H9 (cell line): ENCODE measurements around the gene CFAP45. TPM values are rescaled to one million over a fixed set of nuclear protein-coding genes. Genes with fewer than 3 reads are reported as not detected.

Source experiments
- DNase-seq: peaks from one replicate; pipeline ENCODE4 v3.0.0-alpha.2; 2017
- H2AFZ ChIP-seq: one replicate; pipeline ENCODE4 v1.6.1; 2013; ENCODE audit warnings: mild to moderate bottlenecking, low read length, control low read depth, moderate library complexity
- H2AK5ac ChIP-seq: 2 replicates; pipeline ENCODE4 v1.6.1; 2013; ENCODE audit warnings: low read length, control low read depth, mixed read lengths; ENCODE audit not compliant: insufficient read length
- H2BK120ac ChIP-seq: one replicate; pipeline ENCODE4 v1.6.1; 2013; ENCODE audit warnings: low read depth, mild to moderate bottlenecking, low read length, control low read depth, inconsistent platforms; ENCODE audit not compliant: poor library complexity, severe bottlenecking
- H2BK12ac ChIP-seq: 2 replicates; pipeline ENCODE4 v1.6.1; 2013; ENCODE audit warnings: low read length, control low read depth, mixed read lengths, low read depth; ENCODE audit not compliant: insufficient read length
- H2BK15ac ChIP-seq: 2 replicates; pipeline ENCODE4 v1.6.1; 2013; ENCODE audit warnings: low read depth, low read length, control low read depth
- H2BK20ac ChIP-seq: one replicate; pipeline ENCODE4 v1.6.1; 2013; ENCODE audit warnings: low read depth, mild to moderate bottlenecking, low read length, control low read depth, inconsistent platforms; ENCODE audit not compliant: poor library complexity, severe bottlenecking
- H2BK5ac ChIP-seq: 2 replicates; pipeline ENCODE4 v1.6.1; 2013; ENCODE audit warnings: low read length, control low read depth, mixed read lengths; ENCODE audit not compliant: insufficient read length
- H3K14ac ChIP-seq: 2 replicates; pipeline ENCODE4 v1.6.1; 2013; ENCODE audit warnings: low read length, control low read depth; ENCODE audit not compliant: insufficient read depth
- H3K18ac ChIP-seq: 2 replicates; pipeline ENCODE4 v1.6.1; 2013; ENCODE audit warnings: low read depth, mild to moderate bottlenecking, mixed read lengths, low read length, control low read depth; ENCODE audit not compliant: insufficient read length
- H3K23ac ChIP-seq: 2 replicates; pipeline ENCODE4 v1.6.1; 2013; ENCODE audit warnings: low read length, control low read depth, mixed read lengths, low read depth; ENCODE audit not compliant: insufficient read length
- H3K23me2 ChIP-seq: 2 replicates; pipeline ENCODE4 v1.6.1; 2013; ENCODE audit warnings: low read depth, mild to moderate bottlenecking, mixed read lengths, low read length, control low read depth; ENCODE audit not compliant: insufficient read length, poor library complexity, severe bottlenecking
- H3K27ac ChIP-seq: 2 replicates; pipeline ENCODE4 v1.5.1; 2013; ENCODE audit warnings: low read length, control low read depth, mixed read lengths, low read depth; ENCODE audit not compliant: insufficient read length
- H3K27me3 ChIP-seq: 2 replicates; pipeline ENCODE4 v1.6.1; 2013; ENCODE audit warnings: low read length, control low read depth, inconsistent platforms; ENCODE audit not compliant: insufficient read depth
- H3K4ac ChIP-seq: 2 replicates; pipeline ENCODE4 v1.6.1; 2013; ENCODE audit warnings: low read depth, mild to moderate bottlenecking, control low read depth, inconsistent platforms, low read length, moderate library complexity
- H3K4me1 ChIP-seq: 2 replicates; pipeline ENCODE4 v1.6.1; 2013; ENCODE audit warnings: low read length, control low read depth, inconsistent platforms; ENCODE audit not compliant: insufficient read depth
- H3K4me2 ChIP-seq: 2 replicates; pipeline ENCODE4 v1.6.1; 2013; ENCODE audit warnings: low read length, control low read depth, mixed read lengths; ENCODE audit not compliant: insufficient read length, insufficient read depth
- H3K56ac ChIP-seq: 2 replicates; pipeline ENCODE4 v1.6.1; 2013; ENCODE audit warnings: low read depth, mild to moderate bottlenecking, mixed read lengths, low read length, control low read depth; ENCODE audit not compliant: insufficient read length
- H3K79me1 ChIP-seq: 2 replicates; pipeline ENCODE4 v1.6.1; 2013; ENCODE audit warnings: low read depth, mild to moderate bottlenecking, moderate library complexity, low read length, control low read depth, inconsistent platforms; ENCODE audit not compliant: insufficient read depth, poor library complexity, severe bottlenecking
- H3K79me2 ChIP-seq: 2 replicates; pipeline ENCODE4 v1.6.1; 2013; ENCODE audit warnings: low read length, control low read depth, inconsistent platforms; ENCODE audit not compliant: insufficient read depth
- H3K9ac ChIP-seq: 2 replicates; pipeline ENCODE4 v1.6.1; 2013; ENCODE audit warnings: low read length, control low read depth, mixed read lengths; ENCODE audit not compliant: insufficient read length; ENCODE audit errors: extremely low read depth
- H3K9me3 ChIP-seq: one replicate; pipeline ENCODE4 v1.6.1; 2013; ENCODE audit warnings: low read depth, low read length, inconsistent platforms; ENCODE audit not compliant: control insufficient read depth
- H3T11ph ChIP-seq: one replicate; pipeline ENCODE4 v1.6.1; 2013; ENCODE audit warnings: mild to moderate bottlenecking, low read length, control low read depth, inconsistent platforms
- H4K20me1 ChIP-seq: one replicate; pipeline ENCODE4 v1.6.1; 2013; ENCODE audit not compliant: control insufficient read depth, insufficient read length, insufficient read depth
- H4K5ac ChIP-seq: 2 replicates; pipeline ENCODE4 v1.6.1; 2013; ENCODE audit warnings: low read depth, mild to moderate bottlenecking, mixed read lengths, low read length, control low read depth; ENCODE audit not compliant: insufficient read length
- H4K8ac ChIP-seq: replicated peaks from 2 replicates; pipeline ENCODE4 v1.6.1; 2013; ENCODE audit warnings: low read length, control low read depth, mixed read lengths, low read depth; ENCODE audit not compliant: insufficient read length
- H4K91ac ChIP-seq: 2 replicates; pipeline ENCODE4 v1.6.1; 2013; ENCODE audit warnings: low read depth, mild to moderate bottlenecking, moderate library complexity, mixed read lengths, low read length, control low read depth; ENCODE audit not compliant: insufficient read length
- H3K27ac Mint-ChIP-seq, 3 experiments: 2 replicates in 2 of 3; 3 replicates in 1 of 3; pipeline ENCODE4 v1.8.0; 2020 to 2021; ENCODE audit warnings: mixed read lengths in 3 of 3, mild to moderate bottlenecking in 1 of 3, moderate library complexity in 1 of 3
- H3K27me3 Mint-ChIP-seq: 2 replicates; pipeline ENCODE4 v1.8.0; 2021; ENCODE audit warnings: low read depth, mild to moderate bottlenecking, moderate library complexity, mixed read lengths
- H3K36me3 Mint-ChIP-seq, 3 experiments: 2 replicates in 2 of 3; 3 replicates in 1 of 3; pipeline ENCODE4 v1.8.0; 2020 to 2021; ENCODE audit warnings: low read depth in 3 of 3, mixed read lengths in 3 of 3; ENCODE audit not compliant: insufficient read depth in 1 of 3
- H3K4me1 Mint-ChIP-seq, 2 experiments: 2 replicates each; pipeline ENCODE4 v1.8.0; 2020; ENCODE audit warnings: mixed read lengths in 2 of 2
- H3K4me3 Mint-ChIP-seq, 2 experiments: 2 replicates in 1 of 2; 3 replicates in 1 of 2; pipeline ENCODE4 v1.8.0; 2020 to 2021; ENCODE audit warnings: mild to moderate bottlenecking in 2 of 2, mixed read lengths in 2 of 2, moderate library complexity in 1 of 2
- H3K9me3 Mint-ChIP-seq, 2 experiments: 2 replicates in 1 of 2; 3 replicates in 1 of 2; pipeline ENCODE4 v1.8.0; 2020; ENCODE audit warnings: mild to moderate bottlenecking in 2 of 2, mixed read lengths in 2 of 2, moderate library complexity in 1 of 2
- WGBS: extraction: QIAGEN DNeasy Blood & Tissue Kit; methylation state at CpG from one replicate; pipeline ENCODE4 v1.1.7; 2013; ENCODE audit warnings: missing lambda C conversion rate, low lambda C conversion rate, mixed read lengths; ENCODE audit not compliant: insufficient read length; ENCODE audit errors: extremely low coverage; 5-methylcytosine and 5-hydroxymethylcytosine counted together
- total RNA-seq: library from RNA; stranded (reverse); gene quantifications from 2 replicates; pipeline ENCODE4 v1.2.1, GENCODE V29; 2021
- TF ChIP-seq, protein P1 (sequence below): fragments of 200-600 bp; sonication (generic); conservative IDR thresholded peaks from 3 replicates; pipeline ENCODE4 v1.8.0; 2021; ENCODE audit warnings: antibody characterized with exemption, mild to moderate bottlenecking

CFAP45 gene
- total RNA-seq, 1 experiment from 2014 or later: 0.85 TPM

DNA sequence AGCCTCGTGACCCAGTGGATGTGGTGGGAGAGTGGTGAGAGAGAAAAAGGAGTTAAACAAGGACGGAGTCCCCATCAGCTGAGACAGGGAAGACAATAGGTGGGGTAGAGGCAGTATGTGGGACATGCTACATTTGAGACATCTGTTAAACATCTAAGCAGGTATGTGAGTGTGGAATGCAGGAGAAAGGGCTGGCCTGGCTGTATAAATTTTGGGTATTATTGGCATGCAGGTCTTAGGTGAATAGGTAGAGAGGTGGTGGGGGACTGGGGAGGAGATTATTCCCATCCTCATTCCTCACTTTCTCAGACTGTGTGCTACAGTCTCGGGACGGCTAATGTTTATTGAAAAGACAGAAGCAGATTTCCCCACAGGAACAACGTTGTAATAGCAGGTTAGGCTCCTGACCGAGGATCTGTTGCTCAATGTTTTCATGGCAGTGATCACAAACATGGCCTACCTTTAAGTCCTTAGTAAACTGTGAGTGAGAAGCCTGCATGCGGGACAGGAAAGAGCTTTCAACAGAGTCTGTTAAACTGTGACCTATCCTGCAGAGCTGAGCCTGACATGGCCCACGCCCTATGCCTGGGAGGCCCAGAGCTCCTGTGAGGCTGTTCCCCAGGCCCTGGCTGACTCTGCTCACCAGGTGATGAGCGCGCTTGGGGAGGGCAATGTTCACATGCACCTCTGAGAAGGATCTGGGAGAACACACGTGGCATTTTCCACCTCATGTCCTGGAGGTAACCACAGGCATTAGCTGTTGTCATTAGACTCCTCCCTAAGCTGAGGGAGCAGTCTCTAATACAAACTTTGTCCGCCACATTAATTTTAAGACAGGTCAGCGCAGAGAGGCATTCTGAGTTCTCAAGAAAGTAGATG lies 54.0 kb downstream of the CFAP45 start:
- H3K27ac Mint-ChIP-seq: peak overlapping the region in 1 of 3 experiments; percentile 8; a peak in 1 of 7 replicates
- no peaks in the 10 kb centered on the region for H3K4me1 ChIP-seq

More for the DNA sequence above, 54.0 kb downstream of the CFAP45 start:
- peak overlapping the region; percentile 24 for H4K91ac ChIP-seq
- H3K79me1 ChIP-seq: no peaks in the 10 kb centered on the region
- no CpG with 5 or more reads among the region's 13 CpGs for WGBS
- no peak overlapping the region for H4K5ac ChIP-seq
- Mint-ChIP-seq H3K4me3 (no peak overlapping the region), H3K9me3 (no peaks in the 10 kb centered on the region), H3K4me1 (peaks cover 6 to 9% of the 10 kb centered on the region in 2 experiments; a peak in 3 of 4 replicates), H3K27me3 (peaks cover 15% of the 10 kb centered on the region), H3K36me3 (no peaks in the 10 kb centered on the region)
- no peak overlapping the region for H2BK120ac ChIP-seq
- no peak overlapping the region for H3T11ph ChIP-seq
- H4K8ac ChIP-seq: no peak overlapping the region
- no peak overlapping the region for H3K9ac ChIP-seq
- 0 out of 2 replicates have a peak overlapping the region, but pooled peaks have one; percentile 20 for H3K14ac ChIP-seq
- no peak overlapping the region for H3K27ac ChIP-seq
- H2BK5ac ChIP-seq: no peak overlapping the region
- no peak overlapping the region for H3K56ac ChIP-seq
- no peaks in the 10 kb centered on the region for H3K9me3 ChIP-seq
- no peak overlapping the region for H3K18ac ChIP-seq
- H4K20me1 ChIP-seq: no peaks in the 10 kb centered on the region
- no peak overlapping the region for H3K4me2 ChIP-seq
- H2AFZ ChIP-seq: no peak overlapping the region
- H3K23ac ChIP-seq: no peak overlapping the region
- no peak for DNase-seq
- TF ChIP-seq, protein P1, sequence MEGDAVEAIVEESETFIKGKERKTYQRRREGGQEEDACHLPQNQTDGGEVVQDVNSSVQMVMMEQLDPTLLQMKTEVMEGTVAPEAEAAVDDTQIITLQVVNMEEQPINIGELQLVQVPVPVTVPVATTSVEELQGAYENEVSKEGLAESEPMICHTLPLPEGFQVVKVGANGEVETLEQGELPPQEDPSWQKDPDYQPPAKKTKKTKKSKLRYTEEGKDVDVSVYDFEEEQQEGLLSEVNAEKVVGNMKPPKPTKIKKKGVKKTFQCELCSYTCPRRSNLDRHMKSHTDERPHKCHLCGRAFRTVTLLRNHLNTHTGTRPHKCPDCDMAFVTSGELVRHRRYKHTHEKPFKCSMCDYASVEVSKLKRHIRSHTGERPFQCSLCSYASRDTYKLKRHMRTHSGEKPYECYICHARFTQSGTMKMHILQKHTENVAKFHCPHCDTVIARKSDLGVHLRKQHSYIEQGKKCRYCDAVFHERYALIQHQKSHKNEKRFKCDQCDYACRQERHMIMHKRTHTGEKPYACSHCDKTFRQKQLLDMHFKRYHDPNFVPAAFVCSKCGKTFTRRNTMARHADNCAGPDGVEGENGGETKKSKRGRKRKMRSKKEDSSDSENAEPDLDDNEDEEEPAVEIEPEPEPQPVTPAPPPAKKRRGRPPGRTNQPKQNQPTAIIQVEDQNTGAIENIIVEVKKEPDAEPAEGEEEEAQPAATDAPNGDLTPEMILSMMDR: no peak
- no peak overlapping the region for H3K4ac ChIP-seq
- no peaks in the 10 kb centered on the region for H3K79me2 ChIP-seq
- no peaks in the 10 kb centered on the region; the same call in 1 of the 2 replicates for H3K27me3 ChIP-seq
- no peak overlapping the region for H2BK12ac ChIP-seq
- H2BK15ac ChIP-seq: no peak overlapping the region
- H2AK5ac ChIP-seq: no peak overlapping the region
- no peak overlapping the region for H2BK20ac ChIP-seq
- H3K23me2 ChIP-seq: no peaks in the 10 kb centered on the region
